Inflammatory macrophage treated with lipopolysaccharide for 4 hours (primary cell): ENCODE data around the gene OR1G1.
"Not testable (repeated sequence)": the region's sequence is repeated elsewhere in the genome, so short reads cannot be mapped to it uniquely, and the experiment has no call there.

Experiments
- DNase-seq: peaks from one replicate; pipeline ENCODE4 v3.0.0-alpha.2; 2020

The OR1G1 gene

GRCh38 chr17:3127451-3127850 lies at the start of gene OR1G1:
Gene OR1G1, minus strand, starts transcription at chr17:3127551. Its CDS starts 0 bp downstream, at chr17:3127551.
- DNase-seq, result no peak

GRCh38 chr17:3167574-3167973 lies 40.2 kb upstream of the OR1G1 start:
- DNase-seq, result peak; percentile 90

- DNase-seq, result peak; percentile 59
These were observed 29.9 kb upstream of the OR1G1 start for GRCh38 chr17:3157218-3157617.

- DNase-seq, result not testable (repeated sequence)
These were observed 10.1 kb upstream of the OR1G1 start for GRCh38 chr17:3137494-3137893.

- DNase-seq, result no peak
These were observed 23.0 kb downstream of the OR1G1 start, which contains the start of gene OR1D2 for GRCh38 chr17:3104322-3104721. Gene OR1D2, minus strand, starts transcription at chr17:3104422. Its CDS starts 11,426 bp downstream, at chr17:3092996.
